ENCODE results near the gene SLCO4A1.

Gene SLCO4A1

GRCh38 chr20:62602550-62602949 is 39.8 kb upstream of the SLCO4A1 start:
- no peak for DNase-seq (ENCODE audit: low read depth)
- H3K4me3 ChIP-seq (ENCODE audit: low read depth, low read length) = peak overlapping the region; percentile 32
- TF ChIP-seq, protein P1, sequence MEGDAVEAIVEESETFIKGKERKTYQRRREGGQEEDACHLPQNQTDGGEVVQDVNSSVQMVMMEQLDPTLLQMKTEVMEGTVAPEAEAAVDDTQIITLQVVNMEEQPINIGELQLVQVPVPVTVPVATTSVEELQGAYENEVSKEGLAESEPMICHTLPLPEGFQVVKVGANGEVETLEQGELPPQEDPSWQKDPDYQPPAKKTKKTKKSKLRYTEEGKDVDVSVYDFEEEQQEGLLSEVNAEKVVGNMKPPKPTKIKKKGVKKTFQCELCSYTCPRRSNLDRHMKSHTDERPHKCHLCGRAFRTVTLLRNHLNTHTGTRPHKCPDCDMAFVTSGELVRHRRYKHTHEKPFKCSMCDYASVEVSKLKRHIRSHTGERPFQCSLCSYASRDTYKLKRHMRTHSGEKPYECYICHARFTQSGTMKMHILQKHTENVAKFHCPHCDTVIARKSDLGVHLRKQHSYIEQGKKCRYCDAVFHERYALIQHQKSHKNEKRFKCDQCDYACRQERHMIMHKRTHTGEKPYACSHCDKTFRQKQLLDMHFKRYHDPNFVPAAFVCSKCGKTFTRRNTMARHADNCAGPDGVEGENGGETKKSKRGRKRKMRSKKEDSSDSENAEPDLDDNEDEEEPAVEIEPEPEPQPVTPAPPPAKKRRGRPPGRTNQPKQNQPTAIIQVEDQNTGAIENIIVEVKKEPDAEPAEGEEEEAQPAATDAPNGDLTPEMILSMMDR (IDR thresholded peaks at IDR 0.05; ENCODE audit: control insufficient read depth, extremely low read depth, insufficient read depth) = no peak

DNA sequence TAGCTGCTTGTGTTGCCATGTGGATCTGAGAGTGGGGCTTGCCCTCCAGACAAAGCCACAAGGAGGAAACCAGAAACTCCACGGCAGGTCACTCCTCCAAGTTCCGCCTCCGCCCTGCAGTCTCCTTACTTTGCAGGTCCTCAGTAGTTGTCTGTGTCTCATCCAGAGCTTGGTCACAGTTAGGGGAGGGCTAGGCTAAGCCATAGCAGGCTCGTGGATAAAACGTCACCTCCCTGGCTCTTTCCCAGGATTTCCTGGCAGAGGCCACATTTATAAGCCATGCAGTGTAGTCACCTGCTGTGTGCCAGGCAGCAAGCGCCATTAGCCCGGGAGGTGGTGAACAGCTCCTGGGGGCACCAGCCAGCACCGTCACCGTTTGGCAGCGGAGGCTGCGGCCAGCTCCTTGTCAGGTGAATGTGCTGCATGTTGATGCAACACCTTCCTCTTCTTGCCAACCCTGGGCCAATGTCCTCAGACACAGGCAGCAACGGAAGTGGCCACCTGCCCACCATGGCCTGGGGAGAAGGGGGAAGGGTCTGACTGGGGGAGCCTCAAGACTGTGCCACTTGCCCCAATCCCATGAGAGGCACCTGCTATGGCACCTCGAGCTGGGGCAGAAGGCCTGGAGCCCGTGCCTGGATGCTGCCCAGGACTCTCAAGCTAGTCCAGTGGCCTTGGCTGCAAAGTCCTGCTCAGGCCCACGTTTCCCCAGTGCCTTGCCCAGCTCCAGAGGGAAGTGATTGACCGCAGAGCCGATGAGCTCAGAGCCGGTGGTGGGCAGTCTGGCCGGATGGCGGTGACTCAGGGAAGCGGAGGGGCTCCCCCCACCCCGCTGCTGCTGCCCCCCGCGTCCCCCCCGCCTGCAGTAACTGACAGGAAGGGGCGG is 39.0 kb upstream of the SLCO4A1 start:
- H3K4me3 ChIP-seq (ENCODE audit: low read depth, low read length) = peak overlapping the region; percentile 32
- DNase-seq (ENCODE audit: low read depth) = peak; percentile 91
- TF ChIP-seq, protein P1 (IDR thresholded peaks at IDR 0.05; ENCODE audit: control insufficient read depth, extremely low read depth, insufficient read depth) = no peak

GRCh38 chr20:62603907-62604785 is 38.2 kb upstream of the SLCO4A1 start:
- no peak overlapping the region for H3K4me3 ChIP-seq (ENCODE audit: low read depth, low read length)
- TF ChIP-seq, protein P1 (IDR thresholded peaks at IDR 0.05; ENCODE audit: control insufficient read depth, extremely low read depth, insufficient read depth) = no peak
- no peak for DNase-seq (ENCODE audit: low read depth)

DNA sequence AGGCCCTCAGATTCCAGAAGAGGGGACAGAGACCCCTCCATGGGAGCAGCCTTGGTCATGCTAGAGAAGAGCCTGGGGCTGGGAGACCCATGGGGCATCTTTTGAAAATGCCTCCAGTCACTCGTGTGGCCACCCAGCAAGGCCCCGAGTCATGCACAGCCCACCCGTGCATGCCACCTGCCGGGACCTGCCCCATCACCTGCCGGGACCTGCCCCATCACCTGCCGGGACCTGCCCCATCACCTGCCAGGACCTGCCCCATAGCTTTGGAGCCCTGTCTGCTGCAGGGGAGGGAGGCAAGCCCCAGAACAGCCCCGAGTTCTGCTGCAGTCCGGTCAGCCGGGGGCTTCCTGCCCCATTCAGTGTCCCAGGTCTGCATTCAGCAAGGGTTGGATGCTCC is 37.5 kb upstream of the SLCO4A1 start:
- no peak overlapping the region for H3K4me3 ChIP-seq (ENCODE audit: low read depth, low read length)
- no peak for DNase-seq (ENCODE audit: low read depth)
- TF ChIP-seq, protein P1 (IDR thresholded peaks at IDR 0.05; ENCODE audit: control insufficient read depth, extremely low read depth, insufficient read depth) = no peak

GRCh38 chr20:62605236-62605943 is 36.9 kb upstream of the SLCO4A1 start:
- no peak overlapping the region for H3K4me3 ChIP-seq (ENCODE audit: low read depth, low read length)
- TF ChIP-seq, protein P1 (IDR thresholded peaks at IDR 0.05; ENCODE audit: control insufficient read depth, extremely low read depth, insufficient read depth) = no peak
- DNase-seq (ENCODE audit: low read depth) = no peak

DNA sequence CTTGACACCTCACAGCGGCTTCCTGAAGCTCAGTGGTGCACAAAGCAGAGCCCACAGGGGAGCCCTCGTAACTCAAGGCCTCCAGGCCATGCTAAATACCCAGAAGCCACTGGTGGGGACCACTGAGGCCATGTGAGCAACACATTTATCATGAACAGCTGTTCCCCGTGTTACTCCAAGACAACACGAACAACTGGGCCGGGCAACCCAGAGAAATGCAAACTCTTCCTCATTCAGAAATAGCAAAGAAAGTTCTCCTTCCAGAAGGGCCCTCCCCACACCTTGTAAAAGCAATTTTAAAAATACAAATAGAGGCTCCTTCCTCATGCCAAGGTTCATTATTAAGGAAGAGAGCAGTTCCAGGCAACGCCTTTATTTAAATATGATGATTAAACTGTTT is 36.3 kb upstream of the SLCO4A1 start:
- no peak for DNase-seq (ENCODE audit: low read depth)
- no peak overlapping the region for H3K4me3 ChIP-seq (ENCODE audit: low read depth, low read length)
- TF ChIP-seq, protein P1 (IDR thresholded peaks at IDR 0.05; ENCODE audit: control insufficient read depth, extremely low read depth, insufficient read depth) = no peak

Measured in LNCaP clone FGC (cell line).